MM.1S (cell line): ENCODE measurements around the gene FAM162A.
"Not testable (repeated sequence)": the region's sequence is repeated elsewhere in the genome, so short reads cannot be mapped to it uniquely, and the experiment has no call there.

Experiments
- DNase-seq: peaks from one replicate; pipeline ENCODE4 v3.0.0-alpha.2; 2015
- H2AFZ ChIP-seq: fragments of 300-600 bp; sonication (generic); 2 replicates; pipeline ENCODE4 v1.6.0; 2016; ENCODE audit warnings: antibody characterized with exemption, low read length
- H3F3A ChIP-seq: fragments of 300-600 bp; sonication (generic); 2 replicates; pipeline ENCODE4 v1.6.1; 2016; ENCODE audit warnings: mild to moderate bottlenecking, antibody characterized with exemption, low read length, moderate library complexity, mixed read lengths; ENCODE audit not compliant: insufficient read depth
- H3K27ac ChIP-seq: fragments of 300-600 bp; sonication (generic); 2 replicates; pipeline ENCODE4 v1.5.1; 2016; ENCODE audit warnings: mild to moderate bottlenecking, low read length
- H3K27me3 ChIP-seq: fragments of 300-600 bp; sonication (generic); replicated peaks from 2 replicates; pipeline ENCODE4 v1.6.0; 2016; ENCODE audit warnings: low read length; ENCODE audit not compliant: insufficient read depth
- H3K36me3 ChIP-seq: fragments of 300-600 bp; sonication (generic); replicated peaks from 2 replicates; pipeline ENCODE4 v1.6.1; 2016; ENCODE audit warnings: mild to moderate bottlenecking, low read length, mixed read lengths; ENCODE audit not compliant: insufficient read depth
- H3K4me1 ChIP-seq: fragments of 300-600 bp; sonication (generic); 2 replicates; pipeline ENCODE4 v1.6.1; 2016; ENCODE audit warnings: low read length, mixed read lengths
- H3K4me2 ChIP-seq: fragments of 300-600 bp; sonication (generic); 2 replicates; pipeline ENCODE4 v1.6.0; 2016; ENCODE audit warnings: low read depth, low read length
- H3K4me3 ChIP-seq: fragments of 300-600 bp; sonication (generic); 2 replicates; pipeline ENCODE4 v1.5.1; 2016; ENCODE audit warnings: low read length, mixed read lengths
- H3K79me2 ChIP-seq: fragments of 300-600 bp; sonication (generic); 2 replicates; pipeline ENCODE4 v1.6.1; 2016; ENCODE audit warnings: mixed run types, low read length, mixed read lengths
- H3K9ac ChIP-seq: fragments of 300-600 bp; sonication (generic); 2 replicates; pipeline ENCODE4 v1.6.1; 2016; ENCODE audit warnings: low read length, mixed read lengths
- H3K9me2 ChIP-seq: fragments of 300-600 bp; sonication (generic); replicated peaks from 2 replicates; pipeline ENCODE4 v1.6.1; 2016; ENCODE audit warnings: mild to moderate bottlenecking, low read length, mixed read lengths; ENCODE audit not compliant: insufficient read depth
- H3K9me3 ChIP-seq: fragments of 300-600 bp; sonication (generic); replicated peaks from 2 replicates; pipeline ENCODE4 v1.6.1; 2016; ENCODE audit warnings: mild to moderate bottlenecking, low read length, mixed read lengths; ENCODE audit not compliant: insufficient read depth
- H4K20me1 ChIP-seq: fragments of 300-600 bp; sonication (generic); 2 replicates; pipeline ENCODE4 v1.6.1; 2016; ENCODE audit warnings: mild to moderate bottlenecking, low read length, moderate library complexity, mixed read lengths; ENCODE audit not compliant: insufficient read depth
- EZH2 ChIP-seq: fragments of 300-600 bp; sonication (generic); optimal IDR thresholded peaks from 2 replicates; pipeline ENCODE3; 2017; ENCODE audit warnings: low read depth, mild to moderate bottlenecking, antibody characterized with exemption, low read length, mixed read lengths
- EZH2phosphoT487 ChIP-seq: fragments of 300-600 bp; sonication (generic); IDR thresholded peaks from 2 replicates; pipeline ENCODE4 v1.6.1; 2018; ENCODE audit warnings: antibody characterized with exemption, low read length
- TF ChIP-seq, protein P1 (sequence below): fragments of 300-600 bp; sonication (generic); IDR thresholded peaks from 2 replicates; pipeline ENCODE4 v1.5.1; 2016; ENCODE audit warnings: antibody characterized with exemption, low read length, mixed read lengths

FAM162A gene

DNA sequence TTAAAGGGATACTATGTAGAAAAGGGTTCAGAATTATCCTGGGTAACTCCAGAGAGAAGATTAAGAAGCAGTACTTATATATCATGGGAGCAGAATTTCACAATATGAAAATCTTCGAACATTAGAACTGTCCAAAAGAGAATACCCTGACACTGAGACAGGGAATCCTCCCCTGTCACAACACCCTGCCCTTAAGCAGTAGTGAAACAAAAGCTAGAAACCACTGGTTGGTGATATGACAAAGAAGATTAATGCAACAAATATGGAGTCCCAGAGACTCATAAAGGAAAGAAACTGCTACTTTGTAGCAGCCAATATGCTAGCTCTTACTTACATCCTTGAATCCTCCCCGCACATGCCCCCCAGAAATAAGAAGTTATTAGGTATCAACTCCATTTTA is 19.5 kb upstream of the FAM162A start:
- no peaks in the 10 kb centered on the region for H3K9me2 ChIP-seq
- no peaks in the 10 kb centered on the region for H3K9me3 ChIP-seq
- no peak overlapping the region for H3K9ac ChIP-seq
- no peaks in the 10 kb centered on the region for H3K4me1 ChIP-seq
- no peak overlapping the region for H3K27ac ChIP-seq
- H3K4me2 ChIP-seq = no peak overlapping the region
- H3K27me3 ChIP-seq = no peaks in the 10 kb centered on the region
- H3K4me3 ChIP-seq = no peak overlapping the region
- H2AFZ ChIP-seq = no peak overlapping the region
- no peak for TF ChIP-seq EZH2
- TF ChIP-seq, protein P1, sequence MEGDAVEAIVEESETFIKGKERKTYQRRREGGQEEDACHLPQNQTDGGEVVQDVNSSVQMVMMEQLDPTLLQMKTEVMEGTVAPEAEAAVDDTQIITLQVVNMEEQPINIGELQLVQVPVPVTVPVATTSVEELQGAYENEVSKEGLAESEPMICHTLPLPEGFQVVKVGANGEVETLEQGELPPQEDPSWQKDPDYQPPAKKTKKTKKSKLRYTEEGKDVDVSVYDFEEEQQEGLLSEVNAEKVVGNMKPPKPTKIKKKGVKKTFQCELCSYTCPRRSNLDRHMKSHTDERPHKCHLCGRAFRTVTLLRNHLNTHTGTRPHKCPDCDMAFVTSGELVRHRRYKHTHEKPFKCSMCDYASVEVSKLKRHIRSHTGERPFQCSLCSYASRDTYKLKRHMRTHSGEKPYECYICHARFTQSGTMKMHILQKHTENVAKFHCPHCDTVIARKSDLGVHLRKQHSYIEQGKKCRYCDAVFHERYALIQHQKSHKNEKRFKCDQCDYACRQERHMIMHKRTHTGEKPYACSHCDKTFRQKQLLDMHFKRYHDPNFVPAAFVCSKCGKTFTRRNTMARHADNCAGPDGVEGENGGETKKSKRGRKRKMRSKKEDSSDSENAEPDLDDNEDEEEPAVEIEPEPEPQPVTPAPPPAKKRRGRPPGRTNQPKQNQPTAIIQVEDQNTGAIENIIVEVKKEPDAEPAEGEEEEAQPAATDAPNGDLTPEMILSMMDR = no peak
- H3K79me2 ChIP-seq = no peaks in the 10 kb centered on the region
- DNase-seq = no peak
- H4K20me1 ChIP-seq = no peaks in the 10 kb centered on the region
- H3F3A ChIP-seq = no peaks in the 10 kb centered on the region
- H3K36me3 ChIP-seq = no peaks in the 10 kb centered on the region

DNA sequence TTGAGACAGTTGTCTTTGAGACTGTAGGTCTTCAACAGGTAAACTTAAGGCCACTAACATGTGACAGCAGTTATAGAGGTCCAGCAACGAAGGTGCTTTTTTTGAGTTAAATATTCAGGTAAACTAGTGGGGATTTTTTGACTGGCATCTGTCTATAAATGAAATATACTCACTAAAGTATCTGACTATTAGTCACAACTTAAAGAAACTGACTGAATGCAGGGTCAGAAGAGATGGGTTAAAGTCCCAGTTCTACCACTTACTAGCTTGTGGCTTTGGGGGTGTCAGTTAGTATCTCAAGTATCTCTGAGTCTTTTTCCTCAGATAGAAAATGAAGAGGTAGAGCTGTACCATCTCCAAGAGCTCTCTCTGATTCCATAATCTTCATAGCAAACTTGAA is 18.9 kb upstream of the FAM162A start:
- Histone ChIP-seq H3K4me2 (no peak overlapping the region), H4K20me1 (no peaks in the 10 kb centered on the region), H3K9me3 (no peaks in the 10 kb centered on the region), H3K27me3 (no peaks in the 10 kb centered on the region), H3K9me2 (no peaks in the 10 kb centered on the region), H3K4me3 (no peak overlapping the region), H3F3A (no peaks in the 10 kb centered on the region), H3K27ac (no peak overlapping the region), H3K4me1 (no peaks in the 10 kb centered on the region), H3K36me3 (no peaks in the 10 kb centered on the region), H2AFZ (no peak overlapping the region), H3K9ac (no peak overlapping the region), H3K79me2 (no peaks in the 10 kb centered on the region)
- TF ChIP-seq EZH2 = no peak
- TF ChIP-seq, protein P1 = no peak
- no peak for TF ChIP-seq EZH2phosphoT487
- DNase-seq = no peak

DNA sequence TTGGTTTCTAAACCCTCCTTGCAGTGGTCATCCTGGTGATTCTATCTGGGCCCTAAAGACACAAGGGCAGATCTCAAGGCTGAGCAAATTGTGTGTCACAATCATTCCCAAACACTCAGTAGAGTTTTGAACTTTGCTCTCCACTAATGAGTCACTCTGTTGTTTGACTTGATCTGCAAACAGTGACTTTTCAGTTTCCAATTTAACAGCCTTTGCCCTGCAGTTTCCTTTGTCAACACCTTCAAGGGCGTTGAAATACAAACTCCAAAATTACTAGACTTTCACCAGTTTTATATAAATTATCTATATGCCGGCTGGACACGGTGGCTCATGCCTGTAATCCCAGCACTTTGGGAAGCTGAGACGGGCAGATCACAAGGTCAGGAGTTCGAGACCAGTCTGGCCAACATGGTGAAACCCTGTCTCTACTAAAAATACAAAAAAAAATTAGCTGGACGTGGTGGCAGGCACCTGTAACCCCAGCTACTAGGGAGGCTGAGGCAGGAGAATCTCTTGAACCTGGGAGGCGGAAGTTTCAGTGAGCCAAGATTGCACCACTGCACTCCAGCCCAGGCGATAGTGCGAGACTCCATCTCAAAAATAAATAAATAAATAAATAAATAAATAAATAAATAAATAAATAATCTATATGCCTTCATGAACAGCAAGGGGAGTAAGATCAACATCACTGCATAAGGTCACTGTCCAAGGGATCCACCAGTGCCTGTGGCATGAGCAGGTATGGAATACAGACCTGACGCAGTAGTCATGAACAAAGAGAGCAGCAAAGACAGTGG is 18.2 kb upstream of the FAM162A start:
- not testable (repeated sequence) for H3K27ac ChIP-seq, H3K9me2 ChIP-seq, DNase-seq, H3K4me3 ChIP-seq, H3K79me2 ChIP-seq, H2AFZ ChIP-seq, H4K20me1 ChIP-seq, H3K9ac ChIP-seq, H3K4me1 ChIP-seq, H3F3A ChIP-seq, H3K9me3 ChIP-seq, H3K4me2 ChIP-seq, H3K36me3 ChIP-seq, H3K27me3 ChIP-seq

DNA sequence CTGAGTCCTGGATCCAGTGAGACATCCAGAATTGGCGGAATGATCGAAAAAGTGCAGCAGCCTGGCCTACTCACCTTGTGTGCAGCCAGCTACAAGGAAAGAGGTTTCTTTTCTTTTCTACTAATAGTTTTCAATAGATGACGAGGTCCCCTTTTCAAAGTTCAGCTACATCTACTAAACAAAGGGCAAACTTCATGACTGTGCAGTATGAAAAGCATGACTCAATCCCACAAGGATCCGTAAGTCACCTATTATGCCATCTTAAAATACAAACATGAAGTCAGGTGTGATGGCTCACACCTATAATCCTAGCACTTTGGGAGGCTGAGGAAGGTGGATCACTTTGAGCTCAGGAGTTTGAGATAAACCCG is 17.6 kb upstream of the FAM162A start:
- H3K4me3 ChIP-seq = no peak overlapping the region
- DNase-seq = no peak

More for the DNA sequence above, 17.6 kb upstream of the FAM162A start:
- no peaks in the 10 kb centered on the region for H3K9me2 ChIP-seq
- H3K36me3 ChIP-seq = no peaks in the 10 kb centered on the region
- H3K4me2 ChIP-seq = no peak overlapping the region
- no peaks in the 10 kb centered on the region for H4K20me1 ChIP-seq
- no peaks in the 10 kb centered on the region for H3F3A ChIP-seq
- H3K4me1 ChIP-seq = no peaks in the 10 kb centered on the region
- H3K79me2 ChIP-seq = no peaks in the 10 kb centered on the region
- no peaks in the 10 kb centered on the region for H3K9me3 ChIP-seq
- H2AFZ ChIP-seq = no peak overlapping the region
- no peak overlapping the region for H3K27ac ChIP-seq
- no peak overlapping the region for H3K9ac ChIP-seq
- no peaks in the 10 kb centered on the region for H3K27me3 ChIP-seq
- TF ChIP-seq, protein P1 = no peak
- no peak for TF ChIP-seq EZH2phosphoT487
- no peak for TF ChIP-seq EZH2
